GM21360 (cell line): ENCODE data around the gene SEMA3C.

Source experiments
- ATAC-seq: cut with Tn5 transposase; IDR thresholded peaks from one replicate; pipeline ENCODE4 v1.9.1; 2021; ENCODE audit warnings: mild to moderate bottlenecking, moderate library complexity; ENCODE audit not compliant: unreplicated experiment

The SEMA3C gene

DNA sequence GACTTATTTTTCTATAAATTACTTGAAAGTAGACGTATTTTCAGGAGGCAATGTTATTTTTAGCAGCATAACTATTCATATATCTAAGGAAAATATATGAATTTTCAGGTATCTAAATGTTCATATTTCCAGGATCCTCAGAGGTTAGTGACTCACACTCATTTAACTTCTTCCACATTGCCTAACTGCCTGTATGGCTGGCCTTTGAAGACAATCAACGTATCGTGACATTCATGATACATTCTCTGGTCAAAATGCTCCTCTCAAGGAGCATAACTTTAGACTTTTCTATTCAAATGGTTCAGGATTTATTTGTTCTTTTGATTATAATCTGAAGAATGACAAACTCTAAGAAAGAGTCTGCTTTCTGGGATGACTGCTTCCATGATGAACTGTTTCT is 89.3 kb downstream of the SEMA3C start:
- ATAC-seq: no peak

DNA sequence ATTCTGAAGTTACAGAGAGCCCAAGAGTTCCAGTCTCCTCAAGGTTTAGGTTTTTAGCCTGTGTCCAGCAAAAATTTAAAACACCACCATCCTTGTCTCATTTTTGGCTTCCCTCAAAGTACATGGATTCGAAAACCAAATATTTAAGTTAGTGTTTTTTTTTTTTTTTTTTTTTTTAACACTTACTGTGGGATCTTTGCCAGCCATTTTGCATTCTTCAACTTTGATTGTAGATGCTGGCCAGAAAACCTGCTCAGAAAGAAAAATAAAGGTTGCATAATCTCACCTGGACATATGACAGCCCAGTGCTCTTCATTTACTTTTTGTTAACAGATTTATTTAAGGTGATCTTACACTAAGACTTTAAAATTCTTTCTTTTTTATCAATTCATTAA is 91.6 kb downstream of the SEMA3C start:
- ATAC-seq: no peak

GRCh38 chr7:80826520-80827238 is 92.2 kb downstream of the SEMA3C start:
- no peak for ATAC-seq

DNA sequence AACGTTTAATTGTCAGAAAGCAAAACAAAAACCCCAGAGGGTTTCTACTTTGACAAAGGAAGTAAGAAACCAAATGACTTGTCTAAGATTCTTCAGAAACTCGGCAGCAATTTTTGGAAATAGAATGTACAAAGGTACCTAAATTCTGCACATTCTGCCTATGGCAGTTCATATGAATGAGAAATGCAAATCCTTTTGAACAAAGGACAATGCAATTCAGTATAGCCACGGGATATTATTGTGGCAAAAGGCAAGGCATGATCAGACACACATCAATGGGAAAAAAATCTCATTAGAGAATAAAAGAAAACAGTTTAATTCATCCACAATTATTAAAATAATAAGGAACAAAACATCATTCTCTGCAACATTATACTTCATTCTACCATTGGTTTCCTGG is 93.4 kb downstream of the SEMA3C start:
- no peak for ATAC-seq

- no peak for ATAC-seq
These were observed 94.6 kb downstream of the SEMA3C start for GRCh38 chr7:80824253-80824652.

- no peak for ATAC-seq
These were observed 95.8 kb downstream of the SEMA3C start for GRCh38 chr7:80823057-80823456.

- ATAC-seq: no peak
These were observed 97.0 kb downstream of the SEMA3C start for GRCh38 chr7:80821771-80822319.

- no peak for ATAC-seq
These were observed 99.3 kb downstream of the SEMA3C start for GRCh38 chr7:80819503-80819902.

GRCh38 chr7:80818181-80818580 is 100.7 kb downstream of the SEMA3C start:
- no peak for ATAC-seq

GRCh38 chr7:80816806-80817205 is 102.0 kb downstream of the SEMA3C start:
- ATAC-seq: no peak

- no peak for ATAC-seq
These were observed 103.1 kb downstream of the SEMA3C start for GRCh38 chr7:80815733-80816132.

DNA sequence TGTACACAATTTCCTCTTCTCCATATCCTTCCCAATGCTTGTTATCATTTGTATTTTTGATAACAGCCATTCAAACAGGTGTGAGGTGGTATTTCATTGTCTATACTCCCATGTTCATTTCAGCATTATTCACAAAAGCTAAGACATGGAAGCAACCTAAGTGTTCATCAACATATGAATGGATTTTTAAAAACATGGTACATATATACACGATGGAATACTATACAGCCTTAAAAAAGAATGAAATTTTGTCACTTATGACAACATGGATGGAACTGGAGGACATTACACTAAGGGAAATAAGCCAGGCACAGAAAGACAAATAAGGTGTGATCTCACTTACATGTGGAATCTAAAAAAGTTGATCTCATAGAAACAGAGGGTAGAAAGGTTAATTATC is 109.3 kb downstream of the SEMA3C start:
- no peak for ATAC-seq

DNA sequence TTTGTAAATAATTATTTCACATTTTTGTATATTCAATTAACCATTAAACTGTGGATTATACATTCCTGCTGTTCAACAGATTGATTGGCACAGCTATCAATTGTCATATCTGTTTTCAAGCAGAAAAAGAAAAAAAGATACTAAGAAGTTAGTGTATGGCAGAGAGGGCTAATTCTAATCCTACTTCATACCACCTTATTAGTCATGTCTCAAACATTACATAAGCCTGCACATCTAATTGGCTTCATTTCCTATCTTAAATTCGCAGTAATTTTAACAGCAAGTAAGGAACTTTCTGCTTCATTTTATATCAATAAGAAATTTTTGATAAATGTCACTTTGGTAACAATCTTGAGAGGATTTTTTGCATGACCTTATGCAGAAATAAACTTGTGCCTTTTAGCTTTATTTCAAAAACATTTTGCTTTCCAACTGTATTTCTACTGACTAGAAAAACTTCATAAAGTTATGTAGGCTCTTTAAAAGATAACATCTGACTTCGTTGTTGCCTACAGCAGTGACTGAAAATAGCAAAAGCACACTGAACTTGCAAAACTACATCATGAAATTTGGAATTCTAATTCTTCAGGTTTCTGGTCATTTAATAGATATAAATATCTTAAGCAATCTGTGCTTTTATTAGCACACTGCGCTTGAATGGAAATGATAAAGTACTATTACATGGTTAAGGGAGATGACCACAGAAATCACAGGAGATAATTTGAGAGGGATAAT is 111.5 kb downstream of the SEMA3C start:
- ATAC-seq: no peak

DNA sequence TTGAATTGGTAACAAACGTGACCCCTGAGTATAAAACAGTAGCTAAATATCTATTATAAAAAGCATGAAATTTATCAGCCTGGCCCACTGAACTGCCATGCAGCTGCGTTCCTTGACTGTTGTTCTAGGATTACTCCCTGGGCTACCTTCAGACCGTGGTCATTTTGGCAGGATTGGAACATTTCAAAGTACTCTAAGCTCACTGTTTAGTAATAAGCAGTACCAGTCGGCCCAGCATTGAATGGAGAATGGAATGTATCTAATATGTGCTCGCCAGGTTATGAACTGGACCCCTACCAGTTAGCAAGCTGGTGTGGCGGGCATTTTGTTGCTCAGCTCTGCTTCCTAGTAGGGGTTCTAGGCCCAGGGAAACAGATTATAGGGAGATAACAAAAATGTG is 112.2 kb downstream of the SEMA3C start:
- ATAC-seq: no peak

DNA sequence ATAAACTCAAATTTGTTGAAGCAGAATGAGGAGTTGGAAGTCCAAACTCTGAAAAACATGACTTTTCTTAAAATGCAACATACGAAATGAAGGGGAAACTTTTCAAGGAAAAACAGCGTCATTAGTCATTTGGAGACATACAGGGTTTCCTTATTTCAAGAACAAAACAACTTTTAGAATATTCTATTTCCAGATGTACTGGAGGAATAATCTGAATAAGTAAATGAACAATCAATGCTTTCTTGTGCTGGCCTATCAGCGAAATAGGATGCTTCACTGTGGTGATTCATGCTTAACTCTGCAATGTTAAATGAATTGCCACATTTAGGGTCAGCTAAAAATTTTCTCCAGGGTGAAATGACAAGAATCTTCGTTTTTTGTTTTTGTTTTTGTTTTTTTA is 114.3 kb downstream of the SEMA3C start:
- no peak for ATAC-seq

GRCh38 chr7:80802527-80802926 is 116.3 kb downstream of the SEMA3C start:
- no peak for ATAC-seq

DNA sequence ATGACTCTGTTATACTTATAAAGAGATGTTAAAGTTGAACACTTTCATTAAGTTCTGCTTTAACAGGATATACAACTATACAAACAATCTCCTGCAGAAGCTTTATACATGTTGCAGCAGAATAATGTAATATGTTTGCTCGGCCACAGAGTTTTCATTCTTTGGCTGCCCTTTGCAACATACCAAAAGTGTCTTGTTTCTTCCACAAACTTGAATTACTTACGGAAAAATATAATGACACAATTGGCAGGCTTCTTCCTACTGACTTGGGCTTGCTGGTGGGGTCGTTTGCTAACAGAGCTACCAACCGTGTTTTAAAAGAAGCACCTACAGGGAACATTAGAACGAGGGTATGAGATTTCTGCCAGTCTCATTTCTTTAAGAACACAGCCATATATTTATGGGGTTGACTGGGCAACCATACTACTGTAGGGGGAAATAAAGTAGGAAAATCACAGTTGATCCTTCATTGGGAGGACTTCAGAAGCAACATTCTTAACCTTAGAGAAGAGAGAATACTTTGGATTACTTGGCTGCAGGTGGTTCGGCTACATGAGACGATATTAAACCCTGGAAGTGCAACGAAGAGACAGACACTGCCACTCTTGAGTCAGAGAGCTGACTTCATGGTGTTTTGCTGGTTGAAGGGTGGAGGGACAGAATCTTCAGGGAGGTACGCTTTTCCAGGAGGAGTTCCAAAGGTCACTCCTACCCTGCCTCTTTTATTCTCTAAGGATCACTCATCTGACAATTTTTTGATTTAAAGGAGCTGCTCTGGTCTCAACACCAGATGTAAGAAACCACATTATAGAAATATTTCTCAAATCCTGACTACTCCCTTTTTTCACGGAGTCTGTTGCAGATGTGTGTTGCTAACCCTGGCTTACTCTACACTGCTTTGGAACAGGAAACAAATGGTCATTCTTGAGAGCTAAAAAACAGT is 123.9 kb downstream of the SEMA3C start:
- ATAC-seq: no peak

GRCh38 chr7:80791509-80791929 is 127.3 kb downstream of the SEMA3C start:
- no peak for ATAC-seq

DNA sequence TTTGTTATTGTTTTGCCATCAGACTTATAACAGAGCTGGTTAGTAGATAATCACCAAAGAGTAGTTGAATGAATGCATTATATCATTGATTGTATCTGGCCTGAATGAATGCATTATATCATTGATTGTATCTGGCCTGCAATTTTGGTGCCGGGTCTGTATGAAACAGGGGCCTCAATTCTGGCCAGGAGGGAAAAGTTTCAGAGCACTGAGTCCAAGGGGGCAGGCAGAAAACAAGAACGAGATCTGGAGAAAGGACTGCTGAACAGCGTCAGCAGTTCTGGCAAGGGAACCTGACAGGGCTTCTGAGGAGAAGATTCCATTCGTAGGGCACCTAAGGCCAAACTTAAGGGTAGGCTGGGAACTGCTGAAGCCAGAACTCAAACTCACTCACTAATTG is 128.0 kb downstream of the SEMA3C start:
- no peak for ATAC-seq

GRCh38 chr7:80787721-80788120 is 131.1 kb downstream of the SEMA3C start:
- ATAC-seq: no peak

GRCh38 chr7:80785961-80786536 is 132.8 kb downstream of the SEMA3C start:
- ATAC-seq: no peak
